Measurements from ENCODE around the gene FAR2.

GRCh38 chr12:29216797-29217575 lies 67.9 kb downstream of the FAR2 start:
- TF ChIP-seq, protein P1, sequence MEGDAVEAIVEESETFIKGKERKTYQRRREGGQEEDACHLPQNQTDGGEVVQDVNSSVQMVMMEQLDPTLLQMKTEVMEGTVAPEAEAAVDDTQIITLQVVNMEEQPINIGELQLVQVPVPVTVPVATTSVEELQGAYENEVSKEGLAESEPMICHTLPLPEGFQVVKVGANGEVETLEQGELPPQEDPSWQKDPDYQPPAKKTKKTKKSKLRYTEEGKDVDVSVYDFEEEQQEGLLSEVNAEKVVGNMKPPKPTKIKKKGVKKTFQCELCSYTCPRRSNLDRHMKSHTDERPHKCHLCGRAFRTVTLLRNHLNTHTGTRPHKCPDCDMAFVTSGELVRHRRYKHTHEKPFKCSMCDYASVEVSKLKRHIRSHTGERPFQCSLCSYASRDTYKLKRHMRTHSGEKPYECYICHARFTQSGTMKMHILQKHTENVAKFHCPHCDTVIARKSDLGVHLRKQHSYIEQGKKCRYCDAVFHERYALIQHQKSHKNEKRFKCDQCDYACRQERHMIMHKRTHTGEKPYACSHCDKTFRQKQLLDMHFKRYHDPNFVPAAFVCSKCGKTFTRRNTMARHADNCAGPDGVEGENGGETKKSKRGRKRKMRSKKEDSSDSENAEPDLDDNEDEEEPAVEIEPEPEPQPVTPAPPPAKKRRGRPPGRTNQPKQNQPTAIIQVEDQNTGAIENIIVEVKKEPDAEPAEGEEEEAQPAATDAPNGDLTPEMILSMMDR (conservative IDR thresholded peaks at IDR 0.05), result no peak
- TF ChIP-seq ZFX (IDR thresholded peaks at IDR 0.05), result no peak
